WI38 (cell line): ENCODE data around the gene OVAAL.

Experiments used
- H3K4me3 ChIP-seq: 2 replicates; pipeline ENCODE4 v1.5.1; 2011; ENCODE audit warnings: low read depth, mild to moderate bottlenecking, control low read depth, low read length
- CTCF ChIP-seq: IDR thresholded peaks from 2 replicates; pipeline ENCODE4 v1.5.1; 2012; ENCODE audit warnings: low read depth, mild to moderate bottlenecking, control low read depth, low read length

The OVAAL gene

GRCh38 chr1:180532854-180533253 lies 25.9 kb upstream of the OVAAL start:
- no peak overlapping the region for H3K4me3 ChIP-seq
- TF ChIP-seq CTCF = no peak

- H3K4me3 ChIP-seq = no peak overlapping the region
- peak; percentile 79 for TF ChIP-seq CTCF
Measured at GRCh38 chr1:180533266-180533987, 25.3 kb upstream of the OVAAL start.

DNA sequence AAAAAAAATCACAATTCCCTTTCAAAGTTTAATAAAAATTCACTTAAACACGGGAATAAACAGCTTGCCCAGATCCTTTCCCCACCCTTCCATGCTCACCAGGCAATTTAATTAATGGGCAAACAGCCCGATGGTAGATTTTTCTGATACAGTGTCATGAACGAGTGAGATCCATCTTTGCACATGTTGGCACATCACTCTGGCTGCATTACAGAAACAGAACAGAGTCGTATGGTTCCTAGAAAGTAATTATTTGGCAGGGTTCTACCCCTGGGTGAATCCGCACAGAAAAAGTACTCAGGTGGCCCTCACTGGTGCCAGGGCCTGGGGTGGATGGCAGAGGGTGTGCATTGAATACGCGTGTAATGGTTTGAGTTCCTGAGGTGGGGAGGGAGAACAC lies 24.6 kb upstream of the OVAAL start:
- H3K4me3 ChIP-seq = no peak overlapping the region
- TF ChIP-seq CTCF = no peak

DNA sequence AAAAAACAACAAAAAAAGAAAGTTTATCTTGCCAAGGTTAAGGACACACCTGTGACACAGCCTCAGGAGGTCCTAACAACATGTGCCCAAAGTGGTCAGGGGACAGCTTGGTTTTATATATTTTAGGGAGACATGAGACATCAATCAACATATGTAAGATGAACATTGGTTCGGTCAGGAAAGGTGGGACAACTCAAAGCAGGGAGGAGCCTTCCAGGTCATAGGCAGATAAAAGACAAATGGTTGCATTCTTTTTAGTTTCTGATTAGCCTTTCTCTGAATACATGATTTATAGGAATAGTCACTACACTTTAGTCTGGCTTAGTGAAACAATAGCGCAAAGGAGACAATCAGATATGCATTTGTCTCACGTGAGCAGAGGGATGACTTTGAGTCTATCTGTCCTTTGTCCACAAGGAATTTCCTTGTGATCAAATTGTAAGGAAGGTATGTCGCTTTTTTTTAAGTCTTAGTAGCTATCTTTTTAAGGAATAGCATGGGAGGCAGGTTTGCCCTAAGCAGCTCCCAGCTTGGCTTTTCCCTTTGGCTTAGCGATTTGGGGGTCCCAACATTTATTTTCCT lies 23.3 kb upstream of the OVAAL start:
- TF ChIP-seq CTCF = no peak
- H3K4me3 ChIP-seq = no peak overlapping the region

DNA sequence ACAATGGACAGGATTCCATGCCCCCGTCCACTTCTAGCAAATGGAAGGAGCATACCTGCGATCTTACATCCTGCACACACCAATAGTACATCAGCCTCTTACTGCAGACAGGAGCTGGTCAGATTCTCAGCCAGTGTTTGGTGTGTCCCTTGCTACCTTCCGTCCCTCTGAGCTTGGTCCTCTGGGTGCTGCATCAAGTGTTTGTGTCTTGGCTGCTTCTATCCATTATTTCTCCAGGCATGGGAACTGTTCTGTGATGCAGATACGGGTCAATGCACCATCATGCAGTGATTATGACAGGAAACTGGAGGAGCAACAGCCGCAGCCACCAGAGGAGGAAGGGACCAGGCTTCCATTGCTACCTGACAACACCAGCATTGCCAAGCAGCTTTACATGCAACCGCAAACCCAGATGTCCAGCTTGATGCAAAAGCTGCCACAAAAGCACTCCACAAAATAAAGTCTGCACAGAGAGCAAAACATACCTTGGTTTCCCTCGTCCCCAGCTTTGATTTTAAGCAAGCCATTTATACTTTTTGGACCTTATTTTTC lies 21.9 kb upstream of the OVAAL start:
- TF ChIP-seq CTCF = no peak
- no peak overlapping the region for H3K4me3 ChIP-seq

- TF ChIP-seq CTCF = no peak
- H3K4me3 ChIP-seq = no peak overlapping the region
Measured at GRCh38 chr1:180539136-180539535, 19.6 kb upstream of the OVAAL start.
